DND-41 (cell line): ENCODE measurements around the gene NODAL.

Experiments used
- CTCF ChIP-seq: IDR thresholded peaks from 2 replicates; pipeline ENCODE4 v1.5.1; 2012; ENCODE audit warnings: borderline replicate concordance, low read length, moderate library complexity, mild to moderate bottlenecking; ENCODE audit not compliant: poor library complexity, severe bottlenecking; ENCODE audit errors: extremely low read depth
- EZH2 ChIP-seq: IDR thresholded peaks from 3 replicates; pipeline ENCODE4 v1.6.1; 2012; ENCODE audit warnings: borderline replicate concordance, low read depth, mild to moderate bottlenecking, moderate library complexity, low read length, inconsistent platforms; ENCODE audit not compliant: severe bottlenecking

DNA sequence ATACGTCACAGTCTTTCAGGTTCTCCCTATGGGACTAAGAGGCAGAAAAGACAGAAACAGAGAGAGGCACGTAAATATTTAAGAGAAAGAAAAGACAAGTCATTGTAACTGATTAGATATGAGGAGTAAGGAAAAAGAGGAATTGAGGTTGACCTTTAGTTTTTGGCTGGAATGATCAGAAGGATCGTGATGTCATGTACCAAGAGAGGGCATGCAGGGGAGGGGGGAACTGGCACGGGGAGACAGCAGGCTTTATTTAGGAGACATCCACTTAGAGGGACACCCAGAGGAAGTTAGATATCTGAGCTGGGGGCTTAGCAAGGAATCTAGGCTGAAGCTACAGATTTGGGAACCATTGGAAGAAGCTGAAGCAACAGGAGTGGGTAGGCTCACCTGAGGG lies 49.8 kb downstream of the NODAL start:
- TF ChIP-seq CTCF: no peak
- TF ChIP-seq EZH2: no peak
